ENCODE results near the gene HPCAL1. TPM values are rescaled to one million over a fixed set of nuclear protein-coding genes. Genes with fewer than 3 reads are reported as not detected.

The HPCAL1 gene
- total RNA-seq, 2 donors from 2014 or later: 44.2 TPM

- H3K36me3 Mint-ChIP-seq (ENCODE audit: low read depth): peaks cover 9% of the 10 kb centered on the region
- no peak overlapping the region for H3K4me3 Mint-ChIP-seq
- no peaks in the 10 kb centered on the region for H3K27me3 Mint-ChIP-seq
- H3K4me1 Mint-ChIP-seq: peaks cover 50% of the 10 kb centered on the region
- no peak for DNase-seq
- no peaks in the 10 kb centered on the region for H3K9me3 ChIP-seq (ENCODE audit: control insufficient read depth, low read length, poor library complexity, severe bottlenecking)
- no peak for ATAC-seq
- peak overlapping the region; percentile 73 for H3K27ac Mint-ChIP-seq
Observed at GRCh38 chr2:10339647-10340592, 37.2 kb downstream of the HPCAL1 start.

DNA sequence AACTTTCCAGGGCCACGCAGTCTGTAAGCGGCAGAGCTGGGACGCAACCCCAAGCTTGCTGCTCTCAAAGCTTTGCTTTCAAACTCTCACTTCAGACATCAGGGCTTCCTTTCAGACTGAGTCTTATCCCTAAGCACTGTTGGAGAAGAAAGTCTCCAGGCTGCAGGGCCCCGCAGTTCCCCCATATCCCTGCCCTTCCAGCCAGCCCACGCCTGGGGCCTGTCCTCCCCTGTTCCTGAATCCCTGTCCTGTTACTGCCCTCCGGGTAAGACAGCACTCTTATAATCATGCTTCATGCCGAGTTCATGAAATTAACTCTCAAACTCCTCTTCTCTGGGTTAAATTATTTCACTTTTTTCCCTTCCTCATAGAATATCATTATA lies 37.9 kb downstream of the HPCAL1 start:
- ATAC-seq (no peak), DNase-seq (no peak)
- Mint-ChIP-seq H3K27me3 (no peaks in the 10 kb centered on the region), H3K36me3 (ENCODE audit: low read depth) (peaks cover 9% of the 10 kb centered on the region), H3K4me3 (no peak overlapping the region), H3K4me1 (peaks cover 52% of the 10 kb centered on the region), H3K27ac (no peak overlapping the region)
- no peaks in the 10 kb centered on the region for H3K9me3 ChIP-seq (ENCODE audit: control insufficient read depth, low read length, poor library complexity, severe bottlenecking)

GRCh38 chr2:10341193-10341592 lies 38.5 kb downstream of the HPCAL1 start:
- no peaks in the 10 kb centered on the region for H3K27me3 Mint-ChIP-seq

DNA sequence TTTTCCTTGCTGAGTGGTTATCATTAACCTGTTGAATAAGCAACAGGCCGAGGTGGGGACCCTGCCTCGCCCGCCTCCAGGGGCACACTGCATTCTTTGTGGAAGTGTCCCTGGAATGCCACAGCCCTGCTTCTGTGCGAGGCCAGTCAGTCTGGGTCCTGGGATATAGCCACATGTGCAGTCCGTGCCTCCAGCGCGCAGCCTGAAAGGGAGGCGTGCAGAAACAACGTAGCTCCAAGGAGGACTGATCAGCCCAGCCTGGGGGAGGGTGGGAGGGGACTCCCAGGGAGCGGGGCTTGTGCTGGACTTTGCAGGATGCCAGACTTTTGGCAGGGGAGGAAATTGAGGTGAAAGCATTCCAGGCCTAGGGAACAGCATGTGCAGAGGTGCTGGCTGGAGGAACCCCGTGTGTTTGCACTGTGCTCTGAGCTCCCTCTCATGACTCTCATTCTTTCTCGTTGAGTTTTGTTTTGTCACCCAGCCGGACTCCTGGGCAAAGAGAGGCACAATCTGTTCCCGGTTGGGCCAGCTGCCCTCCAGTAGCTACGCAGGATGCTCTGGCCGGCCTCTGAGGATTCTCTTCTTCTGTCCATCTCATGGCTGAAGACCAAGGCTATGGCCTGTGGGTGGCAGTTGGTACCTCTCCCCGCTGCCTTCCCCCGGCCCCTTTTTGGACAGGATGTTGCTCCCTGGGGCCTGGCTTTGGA lies 39.7 kb downstream of the HPCAL1 start:
- DNase-seq: no peak
- Mint-ChIP-seq H3K27ac (no peak overlapping the region), H3K27me3 (no peaks in the 10 kb centered on the region), H3K36me3 (ENCODE audit: low read depth) (peaks cover 9% of the 10 kb centered on the region), H3K4me3 (no peak overlapping the region), H3K4me1 (peaks cover 58% of the 10 kb centered on the region)
- H3K9me3 ChIP-seq (ENCODE audit: control insufficient read depth, low read length, poor library complexity, severe bottlenecking): no peaks in the 10 kb centered on the region
- no peak for ATAC-seq

More at GRCh38 chr2:10341193-10341592, 38.5 kb downstream of the HPCAL1 start:
- H3K4me1 Mint-ChIP-seq: peaks cover 58% of the 10 kb centered on the region
- ATAC-seq (no peak), DNase-seq (no peak)
- peak overlapping the region; percentile 55 for H3K4me3 Mint-ChIP-seq
- H3K27ac Mint-ChIP-seq: no peak overlapping the region
- no peaks in the 10 kb centered on the region for H3K9me3 ChIP-seq (ENCODE audit: control insufficient read depth, low read length, poor library complexity, severe bottlenecking)
- peaks cover 9% of the 10 kb centered on the region for H3K36me3 Mint-ChIP-seq (ENCODE audit: low read depth)

DNA sequence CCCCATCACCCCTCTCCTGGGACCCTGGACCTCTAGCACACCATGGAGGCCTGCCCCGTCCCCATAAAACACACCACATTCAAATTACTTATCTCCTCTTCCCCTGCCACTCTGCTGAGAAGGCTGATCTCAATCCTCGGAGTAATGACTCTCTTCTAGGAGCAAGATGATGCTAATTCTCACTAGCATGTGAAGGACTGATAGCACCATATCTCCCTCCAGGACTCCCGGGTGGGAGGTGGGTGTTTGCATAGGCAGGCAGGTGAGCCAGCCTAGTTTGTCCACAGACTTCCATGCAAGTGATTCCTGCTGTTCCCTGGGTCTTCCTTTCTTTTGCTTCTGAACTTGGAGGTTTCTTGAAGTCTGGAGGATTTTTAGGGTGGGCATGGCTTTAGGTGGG lies 40.5 kb downstream of the HPCAL1 start:
- no peak overlapping the region for H3K4me3 Mint-ChIP-seq
- peaks cover 7% of the 10 kb centered on the region for H3K36me3 Mint-ChIP-seq (ENCODE audit: low read depth)
- H3K4me1 Mint-ChIP-seq: peaks cover 53% of the 10 kb centered on the region
- no peak for ATAC-seq
- no peaks in the 10 kb centered on the region for H3K9me3 ChIP-seq (ENCODE audit: control insufficient read depth, low read length, poor library complexity, severe bottlenecking)
- no peaks in the 10 kb centered on the region for H3K27me3 Mint-ChIP-seq
- no peak for DNase-seq
- peak overlapping the region; percentile 94 for H3K27ac Mint-ChIP-seq

DNA sequence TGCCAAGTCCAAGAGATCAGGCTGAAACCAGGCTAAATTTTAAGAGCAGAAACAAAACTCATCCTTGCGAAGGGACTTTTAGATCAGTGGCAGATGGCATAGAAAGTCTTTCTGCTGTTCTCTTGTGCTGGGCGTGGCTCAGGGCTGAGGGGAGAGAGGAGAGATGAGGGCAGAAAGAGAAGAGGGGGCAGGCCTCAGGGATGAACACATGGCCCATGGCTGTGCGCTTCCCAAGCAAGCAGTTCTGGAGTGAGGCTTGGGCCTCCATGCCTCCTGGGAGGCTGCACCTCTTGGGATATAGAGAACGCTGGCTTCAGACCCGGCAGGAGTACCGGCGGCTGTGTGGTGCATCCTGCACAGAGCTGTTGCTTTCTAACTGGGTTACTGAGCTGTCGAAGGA lies 41.0 kb downstream of the HPCAL1 start:
- Mint-ChIP-seq H3K27ac (peak overlapping the region; percentile 94), H3K4me1 (peaks cover 51% of the 10 kb centered on the region), H3K36me3 (ENCODE audit: low read depth) (peaks cover 4% of the 10 kb centered on the region), H3K4me3 (no peak overlapping the region), H3K27me3 (no peaks in the 10 kb centered on the region)
- ATAC-seq (no peak), DNase-seq (no peak)
- no peaks in the 10 kb centered on the region for H3K9me3 ChIP-seq (ENCODE audit: control insufficient read depth, low read length, poor library complexity, severe bottlenecking)

DNA sequence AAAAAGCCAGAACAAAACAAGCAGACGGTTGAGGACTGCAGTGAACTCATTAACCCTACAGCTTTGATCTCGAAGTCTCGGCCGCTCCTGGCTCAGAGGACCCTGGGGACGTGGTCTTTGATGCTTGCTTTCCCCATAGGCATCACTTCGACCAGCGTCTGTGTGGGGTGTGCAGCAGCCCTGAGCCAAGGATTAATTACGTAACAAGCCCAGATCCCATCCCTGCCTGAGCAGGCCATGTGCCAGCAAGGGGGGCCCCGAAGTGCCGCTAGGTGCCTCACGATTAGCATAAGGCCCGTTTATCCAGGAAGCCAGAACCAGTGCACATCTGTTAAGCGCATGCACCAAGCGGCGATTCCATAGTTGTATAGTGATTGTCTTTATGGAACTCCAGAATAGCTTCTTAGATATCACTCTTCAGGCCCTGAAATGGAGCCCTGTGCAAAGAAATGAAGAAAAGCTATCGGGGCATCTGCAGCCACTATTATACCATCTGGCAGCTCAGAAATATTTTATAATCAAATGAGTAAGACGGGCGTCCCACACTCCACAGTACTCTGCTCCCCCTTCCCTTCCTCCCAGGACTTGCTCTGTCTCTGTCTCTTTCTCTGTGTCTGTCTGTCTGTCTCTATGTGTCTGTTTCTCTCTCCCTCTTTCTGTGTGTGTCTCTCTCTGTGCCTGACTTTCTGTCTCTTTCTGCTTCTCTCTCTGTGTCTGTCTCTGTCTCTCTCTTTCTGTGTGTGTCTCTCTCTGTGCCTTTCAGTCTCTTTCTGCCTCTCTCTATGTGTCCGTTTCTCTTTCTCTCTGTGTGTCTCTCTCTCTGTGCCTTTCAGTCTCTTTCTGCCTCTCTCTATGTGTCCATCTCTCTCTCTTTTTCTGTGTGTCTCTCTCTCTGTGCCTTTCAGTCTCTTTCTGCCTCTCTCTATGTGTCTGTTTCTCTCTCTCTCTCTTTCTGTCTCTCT lies 41.7 kb downstream of the HPCAL1 start:
- H3K27me3 Mint-ChIP-seq: no peaks in the 10 kb centered on the region
- peak overlapping the region; percentile 94 for H3K27ac Mint-ChIP-seq
- peaks cover 48% of the 10 kb centered on the region for H3K4me1 Mint-ChIP-seq
- DNase-seq: no peak
- peaks cover 4% of the 10 kb centered on the region for H3K36me3 Mint-ChIP-seq (ENCODE audit: low read depth)
- peak overlapping the region; percentile 72 for H3K4me3 Mint-ChIP-seq
- no peaks in the 10 kb centered on the region for H3K9me3 ChIP-seq (ENCODE audit: control insufficient read depth, low read length, poor library complexity, severe bottlenecking)
- ATAC-seq: no peak

- Mint-ChIP-seq H3K4me1 (peaks cover 44% of the 10 kb centered on the region), H3K36me3 (ENCODE audit: low read depth) (peaks cover 4% of the 10 kb centered on the region), H3K27me3 (no peaks in the 10 kb centered on the region), H3K4me3 (no peak overlapping the region), H3K27ac (peak overlapping the region; percentile 94)
- no peak for DNase-seq
- no peaks in the 10 kb centered on the region for H3K9me3 ChIP-seq (ENCODE audit: control insufficient read depth, low read length, poor library complexity, severe bottlenecking)
- ATAC-seq: no peak
Observed at GRCh38 chr2:10345126-10345525, 42.4 kb downstream of the HPCAL1 start.

DNA sequence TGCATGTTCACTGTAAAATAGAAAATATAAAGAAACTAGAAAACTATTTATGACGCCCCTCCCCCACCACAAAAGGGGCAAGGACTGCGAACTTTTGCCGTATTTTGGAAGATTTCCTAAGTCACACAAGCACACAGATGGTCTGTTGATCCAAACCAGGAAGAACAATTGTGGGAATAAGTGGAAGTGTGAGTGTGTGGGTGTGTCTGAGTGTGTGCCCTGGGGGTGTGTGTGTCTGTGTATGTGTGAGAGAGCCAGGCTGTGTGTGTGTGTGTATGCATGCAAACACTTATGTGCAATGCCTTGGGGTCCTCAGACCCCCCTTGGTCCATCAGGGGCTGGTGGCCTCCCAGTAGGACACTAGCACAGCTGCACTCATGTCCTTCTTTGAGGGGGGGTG lies 43.1 kb downstream of the HPCAL1 start:
- peaks cover 4% of the 10 kb centered on the region for H3K36me3 Mint-ChIP-seq (ENCODE audit: low read depth)
- H3K4me1 Mint-ChIP-seq: peaks cover 45% of the 10 kb centered on the region
- ATAC-seq (no peak), DNase-seq (no peak)
- no peak overlapping the region for H3K4me3 Mint-ChIP-seq
- H3K27ac Mint-ChIP-seq: peak overlapping the region; percentile 94
- no peaks in the 10 kb centered on the region for H3K9me3 ChIP-seq (ENCODE audit: control insufficient read depth, low read length, poor library complexity, severe bottlenecking)
- no peaks in the 10 kb centered on the region for H3K27me3 Mint-ChIP-seq

DNA sequence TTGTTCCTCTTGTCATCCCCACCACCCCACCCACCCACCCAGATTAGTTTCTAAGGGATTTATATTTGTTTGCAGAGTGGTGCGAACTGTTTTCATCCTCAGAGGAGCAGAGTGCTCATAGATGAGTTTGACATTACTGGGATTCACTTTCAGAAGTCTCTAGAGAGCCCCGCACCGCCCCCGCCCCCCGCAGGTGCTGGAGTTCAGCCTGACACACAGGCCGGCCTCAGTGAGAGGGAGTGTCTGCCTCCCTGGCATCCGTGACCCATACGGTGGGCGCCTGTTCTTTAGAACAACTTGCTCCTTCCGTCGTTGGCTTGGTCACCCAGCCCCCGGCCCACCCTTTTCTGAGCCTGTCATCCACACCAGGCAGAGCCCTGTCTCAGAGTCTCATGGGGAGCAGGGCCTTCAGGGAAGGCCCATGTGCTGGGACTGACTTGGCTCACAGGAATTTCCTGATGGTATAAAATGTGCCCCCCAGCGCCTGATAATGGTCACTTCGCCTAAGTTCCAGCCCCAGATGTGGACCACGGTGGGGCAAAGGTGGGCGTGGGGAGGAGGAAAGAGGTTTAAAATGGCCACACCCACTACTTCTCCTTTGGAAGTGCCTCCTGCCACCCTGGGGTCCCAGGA lies 44.3 kb downstream of the HPCAL1 start:
- ATAC-seq: no peak
- Mint-ChIP-seq H3K27ac (no peak overlapping the region), H3K4me3 (no peak overlapping the region), H3K36me3 (ENCODE audit: low read depth) (peaks cover 4% of the 10 kb centered on the region), H3K4me1 (peaks cover 40% of the 10 kb centered on the region), H3K27me3 (no peaks in the 10 kb centered on the region)
- DNase-seq: no peak
- H3K9me3 ChIP-seq (ENCODE audit: control insufficient read depth, low read length, poor library complexity, severe bottlenecking): no peaks in the 10 kb centered on the region

GRCh38 chr2:10347562-10347948 lies 44.9 kb downstream of the HPCAL1 start:
- Mint-ChIP-seq H3K4me3 (no peak overlapping the region), H3K27ac (peak overlapping the region; percentile 61), H3K4me1 (peaks cover 44% of the 10 kb centered on the region), H3K27me3 (no peaks in the 10 kb centered on the region), H3K36me3 (ENCODE audit: low read depth) (peaks cover 4% of the 10 kb centered on the region)
- no peak for ATAC-seq
- H3K9me3 ChIP-seq (ENCODE audit: control insufficient read depth, low read length, poor library complexity, severe bottlenecking): no peaks in the 10 kb centered on the region
- no peak for DNase-seq

DNA sequence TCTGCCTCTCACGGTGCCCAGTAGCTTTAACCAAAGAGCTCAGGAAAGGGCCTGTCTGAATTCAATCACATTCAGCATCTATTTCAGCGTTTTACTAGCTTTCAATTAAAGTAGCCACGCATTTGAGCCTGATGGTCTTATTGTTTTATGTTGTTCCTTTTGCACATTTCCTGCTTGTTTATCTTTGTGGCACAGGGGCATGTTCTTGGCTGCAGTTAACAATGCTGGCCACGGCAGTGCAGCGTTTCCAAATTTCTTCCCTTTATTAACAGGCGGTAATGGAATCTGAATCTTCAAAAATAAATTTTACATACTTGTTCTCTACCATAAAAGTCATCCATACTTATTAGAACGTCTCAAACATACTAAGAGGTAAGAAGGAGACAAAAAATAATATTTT lies 46.2 kb downstream of the HPCAL1 start:
- H3K27ac Mint-ChIP-seq: no peak overlapping the region
- no peak for ATAC-seq

More for the DNA sequence above, 46.2 kb downstream of the HPCAL1 start:
- H3K4me3 Mint-ChIP-seq: no peak overlapping the region
- DNase-seq: no peak
- peaks cover 38% of the 10 kb centered on the region for H3K4me1 Mint-ChIP-seq
- no peaks in the 10 kb centered on the region for H3K9me3 ChIP-seq (ENCODE audit: control insufficient read depth, low read length, poor library complexity, severe bottlenecking)
- peaks cover 4% of the 10 kb centered on the region for H3K36me3 Mint-ChIP-seq (ENCODE audit: low read depth)
- H3K27me3 Mint-ChIP-seq: no peaks in the 10 kb centered on the region

Data from T-helper 17 cell (primary cell).